GM12891 (cell line): ENCODE measurements around the gene PRKAG3.

Experiments used
- PAX5 ChIP-seq: IDR thresholded peaks from 2 replicates; pipeline ENCODE4 v1.6.1; 2011; ENCODE audit warnings: low read length, moderate library complexity, mild to moderate bottlenecking; ENCODE audit not compliant: insufficient read depth, severe bottlenecking
- POLR2A ChIP-seq: IDR thresholded peaks from 2 replicates; pipeline ENCODE4 v1.6.1; 2011; ENCODE audit warnings: low read depth, low read length, control low read depth
- POLR2AphosphoS5 ChIP-seq: IDR thresholded peaks from 2 replicates; pipeline ENCODE4 v1.6.1; 2011; ENCODE audit warnings: low read depth, low read length, control low read depth
- POU2F2 ChIP-seq: IDR thresholded peaks from 2 replicates; pipeline ENCODE4 v1.6.1; 2011; ENCODE audit warnings: low read depth, mild to moderate bottlenecking, control low read depth, low read length, moderate library complexity
- SPI1 ChIP-seq: IDR thresholded peaks from 2 replicates; pipeline ENCODE4 v1.6.1; 2011; ENCODE audit warnings: low read depth, low read length, control low read depth
- TAF1 ChIP-seq: IDR thresholded peaks from 2 replicates; pipeline ENCODE4 v1.6.1; 2011; ENCODE audit warnings: low read depth, low read length, control low read depth

- TF ChIP-seq TAF1 (no peak), POLR2A (no peak), POU2F2 (no peak), POLR2AphosphoS5 (no peak), PAX5 (no peak), SPI1 (no peak)
Measured at GRCh38 chr2:218858671-218859555, 27.3 kb upstream of the PRKAG3 start.
